ENCODE measurements around the gene ILDR2. TPM values are rescaled to one million over a fixed set of nuclear protein-coding genes. Genes with fewer than 3 reads are reported as not detected.

The ILDR2 gene
- total RNA-seq, 1 experiment from 2014 or later = 0.42 TPM

GRCh38 chr1:166980383-166980782 lies 5.0 kb upstream of the ILDR2 start:
- Mint-ChIP-seq H3K4me1 (ENCODE audit: insufficient read depth, unreplicated experiment) (peaks cover 7% of the 10 kb centered on the region), H3K27me3 (ENCODE audit: insufficient read depth, unreplicated experiment) (peaks cover 33% of the 10 kb centered on the region), H3K4me3 (ENCODE audit: unreplicated experiment) (no peak overlapping the region), H3K36me3 (ENCODE audit: insufficient read depth, unreplicated experiment) (no peaks in the 10 kb centered on the region), H3K9me3 (ENCODE audit: unreplicated experiment) (no peaks in the 10 kb centered on the region), H3K27ac (ENCODE audit: low read depth, unreplicated experiment) (no peak overlapping the region)
- no TSS peak for BruUV-seq (replicated peaks)
- POLR2A ChIA-PET = no interaction called here
- CTCF ChIA-PET = interaction anchor here (0.7 to 4.8 kb wide), 6 partner anchors 9 to 79 kb away, joined by 3 to 51 read pairs (median 4); no protein-coding TSS in a partner anchor
- TF ChIP-seq CTCF (IDR thresholded peaks at IDR 0.05; ENCODE audit: unreplicated experiment) = no peak
- intact Hi-C loops (cut with micrococcal nuclease) = no loop called here
- no peak for DNase-seq (ENCODE audit: unreplicated experiment)

GRCh38 chr1:166978821-166979220 lies 3.5 kb upstream of the ILDR2 start:
- no peaks in the 10 kb centered on the region for H3K36me3 Mint-ChIP-seq (ENCODE audit: insufficient read depth, unreplicated experiment)
- no peaks in the 10 kb centered on the region for H3K9me3 Mint-ChIP-seq (ENCODE audit: unreplicated experiment)
- no peak for TF ChIP-seq CTCF (IDR thresholded peaks at IDR 0.05; ENCODE audit: unreplicated experiment)
- no peak for DNase-seq (ENCODE audit: unreplicated experiment)
- H3K27me3 Mint-ChIP-seq (ENCODE audit: insufficient read depth, unreplicated experiment) = peaks cover 48% of the 10 kb centered on the region
- intact Hi-C loops (cut with micrococcal nuclease) = no loop called here
- ChIA-PET CTCF (interaction anchor here (0.6 to 2.9 kb wide), 8 partner anchors 24 to 413 kb away, joined by 3 to 29 read pairs (median 6); partner anchors contain the start of gene POU2F1), POLR2A (interaction anchor here (0.9 to 1.3 kb wide), 2 partner anchors 15 to 103 kb away, joined by 3 read pairs; partner anchors contain the start of gene TADA1)
- H3K4me1 Mint-ChIP-seq (ENCODE audit: insufficient read depth, unreplicated experiment) = peaks cover 20% of the 10 kb centered on the region
- no peak overlapping the region for H3K4me3 Mint-ChIP-seq (ENCODE audit: unreplicated experiment)
- no peak overlapping the region for H3K27ac Mint-ChIP-seq (ENCODE audit: low read depth, unreplicated experiment)
- BruUV-seq (replicated peaks) = no TSS peak

- no peaks in the 10 kb centered on the region for H3K9me3 Mint-ChIP-seq (ENCODE audit: unreplicated experiment)
- peaks cover 25% of the 10 kb centered on the region for H3K4me1 Mint-ChIP-seq (ENCODE audit: insufficient read depth, unreplicated experiment)
- no TSS peak for BruUV-seq (replicated peaks)
- DNase-seq (ENCODE audit: unreplicated experiment) = no peak
- TF ChIP-seq CTCF (IDR thresholded peaks at IDR 0.05; ENCODE audit: unreplicated experiment) = no peak
- no peak overlapping the region for H3K27ac Mint-ChIP-seq (ENCODE audit: low read depth, unreplicated experiment)
- no peak overlapping the region for H3K4me3 Mint-ChIP-seq (ENCODE audit: unreplicated experiment)
- CTCF ChIA-PET = interaction anchor here (0.6 to 2.9 kb wide), 9 partner anchors 12 to 1050 kb away, joined by 3 to 29 read pairs (median 5); no protein-coding TSS in a partner anchor
- POLR2A ChIA-PET = interaction anchor here (0.9 kb wide), 1 partner anchor 16 kb away, joined by 3 read pairs; no protein-coding TSS in a partner anchor
- intact Hi-C loops (cut with micrococcal nuclease) = no loop called here
- no peaks in the 10 kb centered on the region for H3K36me3 Mint-ChIP-seq (ENCODE audit: insufficient read depth, unreplicated experiment)
- peaks cover 57% of the 10 kb centered on the region for H3K27me3 Mint-ChIP-seq (ENCODE audit: insufficient read depth, unreplicated experiment)
Observed at GRCh38 chr1:166977951-166978350, 2.6 kb upstream of the ILDR2 start.

GRCh38 chr1:166974647-166975345 lies 544 bp downstream of the ILDR2 start:
- H3K9me3 Mint-ChIP-seq (ENCODE audit: unreplicated experiment) = no peaks in the 10 kb centered on the region
- CTCF ChIA-PET = interaction anchor here (0.6 to 6.3 kb wide), 15 partner anchors 18 to 1516 kb away, joined by 3 to 76 read pairs (median 5); partner anchors contain the start of gene POU2F1
- H3K27me3 Mint-ChIP-seq (ENCODE audit: insufficient read depth, unreplicated experiment) = peaks cover 83% of the 10 kb centered on the region
- intact Hi-C loops (cut with micrococcal nuclease) = loop anchor here (1.0 kb wide), 1 partner anchor 83 kb away; no protein-coding TSS in a partner anchor
- no peak for TF ChIP-seq CTCF (IDR thresholded peaks at IDR 0.05; ENCODE audit: unreplicated experiment)
- POLR2A ChIA-PET = interaction anchor here (0.7 to 1.5 kb wide), 5 partner anchors 59 to 336 kb away, joined by 3 to 6 read pairs (median 4); no protein-coding TSS in a partner anchor
- no peaks in the 10 kb centered on the region for H3K36me3 Mint-ChIP-seq (ENCODE audit: insufficient read depth, unreplicated experiment)
- DNase-seq (ENCODE audit: unreplicated experiment) = no peak
- peak overlapping the region; percentile 67 for H3K4me3 Mint-ChIP-seq (ENCODE audit: unreplicated experiment)
- H3K4me1 Mint-ChIP-seq (ENCODE audit: insufficient read depth, unreplicated experiment) = peaks cover 25% of the 10 kb centered on the region
- BruUV-seq (replicated peaks) = no TSS peak
- H3K27ac Mint-ChIP-seq (ENCODE audit: low read depth, unreplicated experiment) = no peak overlapping the region

All from MCF 10A (cell line).